H9 (cell line): ENCODE data around the gene FHIT. TPM values are rescaled to one million over a fixed set of nuclear protein-coding genes. Genes with fewer than 3 reads are reported as not detected.

Experiments used
- DNase-seq: peaks from one replicate; pipeline ENCODE4 v3.0.0-alpha.2; 2017
- H2AFZ ChIP-seq: one replicate; pipeline ENCODE4 v1.6.1; 2013; ENCODE audit warnings: mild to moderate bottlenecking, low read length, control low read depth, moderate library complexity
- H2AK5ac ChIP-seq: 2 replicates; pipeline ENCODE4 v1.6.1; 2013; ENCODE audit warnings: low read length, control low read depth, mixed read lengths; ENCODE audit not compliant: insufficient read length
- H2BK120ac ChIP-seq: one replicate; pipeline ENCODE4 v1.6.1; 2013; ENCODE audit warnings: low read depth, mild to moderate bottlenecking, low read length, control low read depth, inconsistent platforms; ENCODE audit not compliant: poor library complexity, severe bottlenecking
- H2BK12ac ChIP-seq: 2 replicates; pipeline ENCODE4 v1.6.1; 2013; ENCODE audit warnings: low read length, control low read depth, mixed read lengths, low read depth; ENCODE audit not compliant: insufficient read length
- H2BK15ac ChIP-seq: 2 replicates; pipeline ENCODE4 v1.6.1; 2013; ENCODE audit warnings: low read depth, low read length, control low read depth
- H2BK20ac ChIP-seq: one replicate; pipeline ENCODE4 v1.6.1; 2013; ENCODE audit warnings: low read depth, mild to moderate bottlenecking, low read length, control low read depth, inconsistent platforms; ENCODE audit not compliant: poor library complexity, severe bottlenecking
- H2BK5ac ChIP-seq: 2 replicates; pipeline ENCODE4 v1.6.1; 2013; ENCODE audit warnings: low read length, control low read depth, mixed read lengths; ENCODE audit not compliant: insufficient read length
- H3K14ac ChIP-seq: 2 replicates; pipeline ENCODE4 v1.6.1; 2013; ENCODE audit warnings: low read length, control low read depth; ENCODE audit not compliant: insufficient read depth
- H3K18ac ChIP-seq: 2 replicates; pipeline ENCODE4 v1.6.1; 2013; ENCODE audit warnings: low read depth, mild to moderate bottlenecking, mixed read lengths, low read length, control low read depth; ENCODE audit not compliant: insufficient read length
- H3K23ac ChIP-seq: 2 replicates; pipeline ENCODE4 v1.6.1; 2013; ENCODE audit warnings: low read length, control low read depth, mixed read lengths, low read depth; ENCODE audit not compliant: insufficient read length
- H3K23me2 ChIP-seq: 2 replicates; pipeline ENCODE4 v1.6.1; 2013; ENCODE audit warnings: low read depth, mild to moderate bottlenecking, mixed read lengths, low read length, control low read depth; ENCODE audit not compliant: insufficient read length, poor library complexity, severe bottlenecking
- H3K27ac ChIP-seq: 2 replicates; pipeline ENCODE4 v1.5.1; 2013; ENCODE audit warnings: low read length, control low read depth, mixed read lengths, low read depth; ENCODE audit not compliant: insufficient read length
- H3K27me3 ChIP-seq: 2 replicates; pipeline ENCODE4 v1.6.1; 2013; ENCODE audit warnings: low read length, control low read depth, inconsistent platforms; ENCODE audit not compliant: insufficient read depth
- H3K4ac ChIP-seq: 2 replicates; pipeline ENCODE4 v1.6.1; 2013; ENCODE audit warnings: low read depth, mild to moderate bottlenecking, control low read depth, inconsistent platforms, low read length, moderate library complexity
- H3K4me1 ChIP-seq: 2 replicates; pipeline ENCODE4 v1.6.1; 2013; ENCODE audit warnings: low read length, control low read depth, inconsistent platforms; ENCODE audit not compliant: insufficient read depth
- H3K4me2 ChIP-seq: 2 replicates; pipeline ENCODE4 v1.6.1; 2013; ENCODE audit warnings: low read length, control low read depth, mixed read lengths; ENCODE audit not compliant: insufficient read length, insufficient read depth
- H3K56ac ChIP-seq: 2 replicates; pipeline ENCODE4 v1.6.1; 2013; ENCODE audit warnings: low read depth, mild to moderate bottlenecking, mixed read lengths, low read length, control low read depth; ENCODE audit not compliant: insufficient read length
- H3K79me1 ChIP-seq: 2 replicates; pipeline ENCODE4 v1.6.1; 2013; ENCODE audit warnings: low read depth, mild to moderate bottlenecking, moderate library complexity, low read length, control low read depth, inconsistent platforms; ENCODE audit not compliant: insufficient read depth, poor library complexity, severe bottlenecking
- H3K79me2 ChIP-seq: 2 replicates; pipeline ENCODE4 v1.6.1; 2013; ENCODE audit warnings: low read length, control low read depth, inconsistent platforms; ENCODE audit not compliant: insufficient read depth
- H3K9ac ChIP-seq: 2 replicates; pipeline ENCODE4 v1.6.1; 2013; ENCODE audit warnings: low read length, control low read depth, mixed read lengths; ENCODE audit not compliant: insufficient read length; ENCODE audit errors: extremely low read depth
- H3K9me3 ChIP-seq: one replicate; pipeline ENCODE4 v1.6.1; 2013; ENCODE audit warnings: low read depth, low read length, inconsistent platforms; ENCODE audit not compliant: control insufficient read depth
- H3T11ph ChIP-seq: one replicate; pipeline ENCODE4 v1.6.1; 2013; ENCODE audit warnings: mild to moderate bottlenecking, low read length, control low read depth, inconsistent platforms
- H4K20me1 ChIP-seq: one replicate; pipeline ENCODE4 v1.6.1; 2013; ENCODE audit not compliant: control insufficient read depth, insufficient read length, insufficient read depth
- H4K5ac ChIP-seq: 2 replicates; pipeline ENCODE4 v1.6.1; 2013; ENCODE audit warnings: low read depth, mild to moderate bottlenecking, mixed read lengths, low read length, control low read depth; ENCODE audit not compliant: insufficient read length
- H4K8ac ChIP-seq: replicated peaks from 2 replicates; pipeline ENCODE4 v1.6.1; 2013; ENCODE audit warnings: low read length, control low read depth, mixed read lengths, low read depth; ENCODE audit not compliant: insufficient read length
- H4K91ac ChIP-seq: 2 replicates; pipeline ENCODE4 v1.6.1; 2013; ENCODE audit warnings: low read depth, mild to moderate bottlenecking, moderate library complexity, mixed read lengths, low read length, control low read depth; ENCODE audit not compliant: insufficient read length
- H3K27ac Mint-ChIP-seq, 3 experiments: 2 replicates in 2 of 3; 3 replicates in 1 of 3; pipeline ENCODE4 v1.8.0; 2020 to 2021; ENCODE audit warnings: mixed read lengths in 3 of 3, mild to moderate bottlenecking in 1 of 3, moderate library complexity in 1 of 3
- H3K27me3 Mint-ChIP-seq: 2 replicates; pipeline ENCODE4 v1.8.0; 2021; ENCODE audit warnings: low read depth, mild to moderate bottlenecking, moderate library complexity, mixed read lengths
- H3K36me3 Mint-ChIP-seq, 3 experiments: 2 replicates in 2 of 3; 3 replicates in 1 of 3; pipeline ENCODE4 v1.8.0; 2020 to 2021; ENCODE audit warnings: low read depth in 3 of 3, mixed read lengths in 3 of 3; ENCODE audit not compliant: insufficient read depth in 1 of 3
- H3K4me1 Mint-ChIP-seq, 2 experiments: 2 replicates each; pipeline ENCODE4 v1.8.0; 2020; ENCODE audit warnings: mixed read lengths in 2 of 2
- H3K4me3 Mint-ChIP-seq, 2 experiments: 2 replicates in 1 of 2; 3 replicates in 1 of 2; pipeline ENCODE4 v1.8.0; 2020 to 2021; ENCODE audit warnings: mild to moderate bottlenecking in 2 of 2, mixed read lengths in 2 of 2, moderate library complexity in 1 of 2
- H3K9me3 Mint-ChIP-seq, 2 experiments: 2 replicates in 1 of 2; 3 replicates in 1 of 2; pipeline ENCODE4 v1.8.0; 2020; ENCODE audit warnings: mild to moderate bottlenecking in 2 of 2, mixed read lengths in 2 of 2, moderate library complexity in 1 of 2
- CTCF ChIP-seq: fragments of 200-600 bp; sonication (generic); conservative IDR thresholded peaks from 3 replicates; pipeline ENCODE4 v1.8.0; 2021; ENCODE audit warnings: antibody characterized with exemption, mild to moderate bottlenecking
- WGBS: extraction: QIAGEN DNeasy Blood & Tissue Kit; methylation state at CpG from one replicate; pipeline ENCODE4 v1.1.7; 2013; ENCODE audit warnings: missing lambda C conversion rate, low lambda C conversion rate, mixed read lengths; ENCODE audit not compliant: insufficient read length; ENCODE audit errors: extremely low coverage; 5-methylcytosine and 5-hydroxymethylcytosine counted together
- total RNA-seq: library from RNA; stranded (reverse); gene quantifications from 2 replicates; pipeline ENCODE4 v1.2.1, GENCODE V29; 2021

The FHIT gene
- total RNA-seq, 1 experiment from 2014 or later = 3.0 TPM

- Histone ChIP-seq H2BK120ac (no peak overlapping the region), H3K56ac (no peak overlapping the region), H2AFZ (no peak overlapping the region), H2AK5ac (peak overlapping the region; percentile 33), H3K14ac (no peak overlapping the region), H3K4me1 (peaks cover 6% of the 10 kb centered on the region; the same call in 1 of the 2 replicates), H2BK20ac (no peak overlapping the region), H3K79me1 (no peaks in the 10 kb centered on the region), H3K4ac (no peak overlapping the region), H4K8ac (no peak overlapping the region), H4K5ac (no peak overlapping the region), H3K23me2 (no peaks in the 10 kb centered on the region), H3K9me3 (no peaks in the 10 kb centered on the region), H4K20me1 (no peaks in the 10 kb centered on the region), H4K91ac (no peak overlapping the region), H3T11ph (no peak overlapping the region), H3K4me2 (no peak overlapping the region), H3K23ac (no peak overlapping the region), H2BK12ac (no peak overlapping the region), H3K9ac (no peak overlapping the region), H3K79me2 (no peaks in the 10 kb centered on the region), H3K27me3 (no peaks in the 10 kb centered on the region), H3K18ac (no peak overlapping the region), H2BK5ac (no peak overlapping the region), H3K27ac (no peak overlapping the region), H2BK15ac (no peak overlapping the region)
- H3K27me3 Mint-ChIP-seq = no peaks in the 10 kb centered on the region
- no peak for DNase-seq
- H3K4me1 Mint-ChIP-seq = peaks cover 22 to 28% of the 10 kb centered on the region in 2 experiments
- H3K9me3 Mint-ChIP-seq = peaks cover 3 to 6% of the 10 kb centered on the region in 2 experiments; a peak in 3 of 5 replicates
- no peak for TF ChIP-seq CTCF
- no peak overlapping the region for H3K4me3 Mint-ChIP-seq
- peak overlapping the region in 2 of 3 experiments; percentile 10 to 14; a peak in 2 of 7 replicates for H3K27ac Mint-ChIP-seq
- WGBS = no CpG with 5 or more reads among the region's 3 CpGs
- H3K36me3 Mint-ChIP-seq = peaks cover 11 to 14% (median 12%) of the 10 kb centered on the region in 3 experiments; a peak in 6 of 7 replicates
Observed at GRCh38 chr3:60760145-60760544, 491.1 kb downstream of the FHIT start.
